Retinal pigment epithelial cell (primary cell): ENCODE data around the gene RYR2.

Experiments used
- DNase-seq: peaks from one replicate; pipeline ENCODE4 v3.0.0-alpha.2; 2010; ENCODE audit warnings: low read depth
- H3K4me3 ChIP-seq: 2 replicates; pipeline ENCODE4 v1.5.1; 2011; ENCODE audit warnings: mild to moderate bottlenecking, low read length, control low read depth, moderate library complexity
- TF ChIP-seq, protein P1 (sequence below): conservative IDR thresholded peaks from 2 replicates; pipeline ENCODE4 v1.5.1; 2011; ENCODE audit warnings: low read depth, low read length, control low read depth, inconsistent platforms

The RYR2 gene

DNA sequence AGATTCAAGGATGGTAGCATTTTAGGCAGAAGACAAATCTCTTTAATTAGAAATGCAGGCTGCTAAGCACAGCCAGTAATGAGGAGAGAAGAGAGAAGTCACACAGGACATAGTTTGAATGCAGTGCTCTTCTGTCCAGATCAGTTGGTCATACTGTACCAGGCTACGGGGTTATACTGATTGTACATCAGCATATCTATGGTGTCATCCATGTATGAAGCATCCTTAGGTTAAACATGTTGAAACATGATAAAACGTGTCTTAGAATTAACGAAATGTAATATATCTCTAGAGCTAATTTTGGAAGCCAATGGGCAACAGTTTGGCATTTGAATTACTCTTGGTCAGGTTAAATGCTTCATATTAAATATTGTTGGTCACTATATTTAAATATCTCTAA lies 199.1 kb downstream of the RYR2 start:
- no peak overlapping the region for H3K4me3 ChIP-seq
- TF ChIP-seq, protein P1, sequence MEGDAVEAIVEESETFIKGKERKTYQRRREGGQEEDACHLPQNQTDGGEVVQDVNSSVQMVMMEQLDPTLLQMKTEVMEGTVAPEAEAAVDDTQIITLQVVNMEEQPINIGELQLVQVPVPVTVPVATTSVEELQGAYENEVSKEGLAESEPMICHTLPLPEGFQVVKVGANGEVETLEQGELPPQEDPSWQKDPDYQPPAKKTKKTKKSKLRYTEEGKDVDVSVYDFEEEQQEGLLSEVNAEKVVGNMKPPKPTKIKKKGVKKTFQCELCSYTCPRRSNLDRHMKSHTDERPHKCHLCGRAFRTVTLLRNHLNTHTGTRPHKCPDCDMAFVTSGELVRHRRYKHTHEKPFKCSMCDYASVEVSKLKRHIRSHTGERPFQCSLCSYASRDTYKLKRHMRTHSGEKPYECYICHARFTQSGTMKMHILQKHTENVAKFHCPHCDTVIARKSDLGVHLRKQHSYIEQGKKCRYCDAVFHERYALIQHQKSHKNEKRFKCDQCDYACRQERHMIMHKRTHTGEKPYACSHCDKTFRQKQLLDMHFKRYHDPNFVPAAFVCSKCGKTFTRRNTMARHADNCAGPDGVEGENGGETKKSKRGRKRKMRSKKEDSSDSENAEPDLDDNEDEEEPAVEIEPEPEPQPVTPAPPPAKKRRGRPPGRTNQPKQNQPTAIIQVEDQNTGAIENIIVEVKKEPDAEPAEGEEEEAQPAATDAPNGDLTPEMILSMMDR = no peak
- DNase-seq = no peak

DNA sequence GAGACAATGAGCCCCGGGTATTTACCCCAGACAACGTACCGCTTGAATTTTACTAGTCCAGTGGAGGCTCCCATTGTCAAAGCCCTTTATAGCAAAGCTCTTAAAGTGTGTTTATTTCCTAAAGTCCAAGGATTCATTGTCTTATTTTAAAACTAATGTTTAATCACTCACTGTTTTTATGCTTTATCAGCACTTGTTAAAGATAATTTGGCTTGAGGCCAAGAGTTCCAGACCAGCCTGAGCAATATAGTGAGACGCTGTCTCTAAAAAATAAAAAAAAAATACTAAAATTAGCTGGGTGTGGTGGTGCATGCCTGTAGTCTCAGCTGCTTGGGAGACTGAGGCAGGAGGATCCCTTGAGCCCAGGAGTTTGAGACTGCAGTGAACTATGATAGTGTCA lies 202.8 kb downstream of the RYR2 start:
- DNase-seq = no peak
- TF ChIP-seq, protein P1 = no peak
- no peak overlapping the region for H3K4me3 ChIP-seq

DNA sequence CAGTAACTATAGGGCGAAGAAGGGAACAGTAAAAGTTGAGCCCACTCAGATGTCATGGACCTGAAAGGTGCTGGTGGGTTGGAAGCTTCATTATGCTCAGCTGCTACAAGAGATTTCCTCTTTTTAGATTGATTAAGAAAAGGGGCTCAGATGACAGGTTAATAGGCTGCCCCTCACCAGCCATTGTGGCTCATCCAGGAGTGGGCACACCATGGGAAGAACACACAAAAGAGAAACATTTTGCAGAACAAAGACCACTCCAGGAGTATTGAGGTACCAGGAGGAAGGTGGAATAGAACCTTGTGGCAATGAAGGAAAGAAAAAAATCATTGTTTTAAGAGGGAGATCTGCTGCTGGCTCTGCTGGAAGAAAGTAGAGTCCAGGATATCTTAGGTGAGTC lies 205.5 kb downstream of the RYR2 start:
- no peak overlapping the region for H3K4me3 ChIP-seq
- TF ChIP-seq, protein P1 = no peak
- no peak for DNase-seq

DNA sequence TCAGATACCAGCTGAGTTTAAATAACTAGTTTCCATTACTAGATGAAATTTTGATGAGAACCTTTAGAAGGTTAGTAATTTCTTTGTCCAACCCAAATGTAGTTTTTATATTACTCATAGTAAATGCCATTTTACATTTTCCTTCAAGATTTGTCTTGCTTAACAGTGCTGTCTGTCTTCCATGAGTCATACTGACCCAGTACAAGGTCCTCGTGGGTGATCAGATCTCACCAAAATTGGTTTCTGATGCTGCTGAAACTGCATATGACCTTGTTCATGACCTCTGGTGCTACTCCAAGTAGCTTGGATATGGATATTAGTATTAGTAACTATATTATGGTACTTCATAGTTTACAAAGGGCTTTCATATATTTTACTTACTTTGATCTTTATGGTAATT lies 207.1 kb downstream of the RYR2 start:
- TF ChIP-seq, protein P1 = no peak
- no peak overlapping the region for H3K4me3 ChIP-seq
- DNase-seq = no peak

DNA sequence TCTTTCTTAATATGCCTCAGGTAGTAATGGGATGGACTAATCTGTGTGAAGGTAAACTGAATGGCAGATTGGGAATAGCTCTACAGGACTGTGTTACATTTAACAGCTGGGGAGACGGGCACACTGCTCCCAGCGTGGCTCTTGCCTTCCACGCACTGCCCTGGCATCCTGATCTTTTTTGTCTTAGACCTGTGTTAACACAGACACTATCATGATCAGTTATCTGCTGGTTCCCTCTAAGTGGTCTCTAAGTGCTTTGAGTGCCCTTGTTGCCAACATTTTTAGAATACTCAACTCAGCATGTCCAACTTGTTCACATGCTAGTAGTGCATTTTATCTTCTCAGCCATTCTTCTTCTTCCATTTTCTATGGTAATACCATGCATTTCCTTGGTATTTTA lies 208.1 kb downstream of the RYR2 start:
- TF ChIP-seq, protein P1 = no peak
- no peak overlapping the region for H3K4me3 ChIP-seq
- no peak for DNase-seq

DNA sequence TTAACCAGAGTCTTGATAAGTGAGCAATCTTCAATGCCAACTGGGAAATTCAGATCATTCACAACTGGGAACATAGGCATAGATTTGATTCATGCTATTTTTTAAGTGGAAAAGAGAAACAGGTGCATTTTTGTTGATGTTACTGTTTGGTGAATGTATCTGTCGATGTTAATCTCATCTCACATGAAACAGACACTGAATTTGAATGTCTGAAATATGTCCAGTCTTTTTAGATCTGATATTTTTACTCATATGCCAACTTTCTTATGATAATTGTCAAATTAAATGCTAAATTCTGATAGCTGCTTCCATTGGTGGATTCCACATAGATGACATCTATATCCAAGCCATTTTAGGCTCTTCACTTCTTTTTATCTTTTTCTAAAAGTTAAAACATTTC lies 213.1 kb downstream of the RYR2 start:
- DNase-seq = no peak
- TF ChIP-seq, protein P1 = no peak
- H3K4me3 ChIP-seq = no peak overlapping the region

DNA sequence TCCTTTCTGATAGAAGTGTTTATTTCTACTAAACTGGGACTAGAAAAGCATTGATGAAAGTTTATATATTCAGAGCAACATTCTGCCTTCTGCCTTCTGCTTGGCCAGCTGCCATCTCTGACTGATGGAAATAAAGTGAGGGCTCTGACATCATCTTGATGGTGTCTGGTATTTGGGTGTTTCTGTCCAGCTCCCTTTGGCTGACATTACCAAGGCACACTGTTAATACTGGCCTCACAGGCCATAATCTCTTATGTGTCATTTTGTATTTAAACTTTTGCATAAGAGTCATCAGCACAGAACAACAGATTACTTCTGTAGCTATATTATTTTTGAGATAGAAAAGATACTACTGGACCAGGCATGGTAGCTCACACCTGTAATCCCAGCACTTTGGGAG lies 216.9 kb downstream of the RYR2 start:
- TF ChIP-seq, protein P1 = no peak
- no peak for DNase-seq

More for the DNA sequence above, 216.9 kb downstream of the RYR2 start:
- no peak overlapping the region for H3K4me3 ChIP-seq
